Neural crest cell (in vitro differentiated cells): ENCODE measurements around the gene TCF15. TPM values are rescaled to one million over a fixed set of nuclear protein-coding genes. Genes with fewer than 3 reads are reported as not detected.

ENCODE experiments used
- DNase-seq: peaks from one replicate; pipeline ENCODE4 v3.0.0; 2021; ENCODE audit warnings: low read depth, mixed read lengths, low spot score
- H3K27ac Mint-ChIP-seq: one replicate; pipeline ENCODE4 v1.8.0; 2021; ENCODE audit warnings: mild to moderate bottlenecking, mixed read lengths; ENCODE audit not compliant: unreplicated experiment
- H3K27me3 Mint-ChIP-seq: 2 replicates; pipeline ENCODE4 v1.8.0; 2021; ENCODE audit warnings: low read depth, mild to moderate bottlenecking, mixed read lengths
- H3K36me3 Mint-ChIP-seq: 2 replicates; pipeline ENCODE4 v1.8.0; 2021; ENCODE audit warnings: low read depth, mild to moderate bottlenecking, mixed read lengths
- H3K4me1 Mint-ChIP-seq: 2 replicates; pipeline ENCODE4 v1.8.0; 2021; ENCODE audit warnings: mixed read lengths
- H3K4me3 Mint-ChIP-seq: one replicate; pipeline ENCODE4 v1.8.0; 2021; ENCODE audit warnings: mild to moderate bottlenecking, mixed read lengths
- H3K9me3 Mint-ChIP-seq: 2 replicates; pipeline ENCODE4 v1.8.0; 2021; ENCODE audit warnings: mixed read lengths
- CTCF ChIP-seq: fragments of 200-600 bp; sonication (generic); conservative IDR thresholded peaks from 2 replicates; pipeline ENCODE4 v1.5.0; 2021; ENCODE audit warnings: antibody characterized with exemption, mild to moderate bottlenecking
- long read RNA-seq: library from polyadenylated mRNA; unstranded; transcript quantifications from one replicate; pipeline ENCODE4 v2.0.0, GENCODE V29; 2020
- total RNA-seq: library from RNA; stranded (reverse); gene quantifications from 2 replicates; pipeline ENCODE4 v1.2.1, GENCODE V29; 2021

TCF15 gene
- 0.32 and 0.61 TPM in 2 replicates for total RNA-seq
- long read RNA-seq: 0 reads

GRCh38 chr20:610130-611046 is at the start of gene TCF15:
Gene TCF15 (minus strand): TSS chr20:610309. CDS start chr20:610237, 72 bp downstream.
- peak; percentile 20 for DNase-seq
- no peak for TF ChIP-seq CTCF
- H3K27me3 Mint-ChIP-seq: peaks cover 81% of the 10 kb centered on the region
- no peaks in the 10 kb centered on the region for H3K36me3 Mint-ChIP-seq
- H3K9me3 Mint-ChIP-seq: no peaks in the 10 kb centered on the region
- no peak within 1 kb of the TSS for H3K27ac Mint-ChIP-seq
- no peak within 1 kb of the TSS for H3K4me3 Mint-ChIP-seq
- peaks cover 4% of the 10 kb centered on the region for H3K4me1 Mint-ChIP-seq

- no peak overlapping the region for H3K27ac Mint-ChIP-seq
- no peaks in the 10 kb centered on the region for H3K4me1 Mint-ChIP-seq
- H3K4me3 Mint-ChIP-seq: no peak overlapping the region
- no peaks in the 10 kb centered on the region for H3K9me3 Mint-ChIP-seq
- DNase-seq: no peak
- H3K27me3 Mint-ChIP-seq: peaks cover 59% of the 10 kb centered on the region
- no peak for TF ChIP-seq CTCF
- no peaks in the 10 kb centered on the region for H3K36me3 Mint-ChIP-seq
These were observed 48.7 kb upstream of the TCF15 start for GRCh38 chr20:658731-659291.

- no peak for TF ChIP-seq CTCF
- no peak overlapping the region for H3K27ac Mint-ChIP-seq
- peaks cover 59% of the 10 kb centered on the region for H3K27me3 Mint-ChIP-seq
- H3K4me1 Mint-ChIP-seq: peaks cover 4% of the 10 kb centered on the region
- no peaks in the 10 kb centered on the region for H3K9me3 Mint-ChIP-seq
- H3K36me3 Mint-ChIP-seq: no peaks in the 10 kb centered on the region
- no peak for DNase-seq
- no peak overlapping the region for H3K4me3 Mint-ChIP-seq
These were observed 48.1 kb upstream of the TCF15 start for GRCh38 chr20:658202-658601.

- peak overlapping the region; percentile 45 for H3K4me3 Mint-ChIP-seq
- H3K9me3 Mint-ChIP-seq: no peaks in the 10 kb centered on the region
- no peaks in the 10 kb centered on the region for H3K36me3 Mint-ChIP-seq
- no peak overlapping the region for H3K27ac Mint-ChIP-seq
- TF ChIP-seq CTCF: no peak
- no peak for DNase-seq
- H3K4me1 Mint-ChIP-seq: peaks cover 15% of the 10 kb centered on the region
- H3K27me3 Mint-ChIP-seq: peaks cover 47% of the 10 kb centered on the region
These were observed 45.9 kb upstream of the TCF15 start for GRCh38 chr20:655726-656624.

GRCh38 chr20:654417-654750 is 44.3 kb upstream of the TCF15 start:
- DNase-seq: no peak
- Mint-ChIP-seq H3K4me3 (peak overlapping the region; percentile 62), H3K27me3 (peaks cover 35% of the 10 kb centered on the region), H3K4me1 (peaks cover 15% of the 10 kb centered on the region), H3K36me3 (peaks cover 5% of the 10 kb centered on the region), H3K9me3 (no peaks in the 10 kb centered on the region), H3K27ac (no peak overlapping the region)
- no peak for TF ChIP-seq CTCF
